K562 (cell line): ENCODE data around the gene PHKB. TPM values are rescaled to one million over a fixed set of nuclear protein-coding genes. Genes with fewer than 3 reads are reported as not detected.

Experiments
- ATAC-seq: fragments of 200-7000 bp; cut with Tn5 transposase; 3 replicates; pipeline ENCODE4 v1.9.1; 2020; ENCODE audit warnings: moderate library complexity
- BruUV-seq: library from RNA; stranded (reverse); fragments of 400-500 nt; replicated peaks from 2 replicates; lab custom pipeline; 2021; lab: Mats Ljungman, UMichigan
- CTCF ChIA-PET: fragments of 300-600 bp; formaldehyde crosslinking; extraction: SDS; loops from one replicate; lab custom pipeline; 2021; ENCODE audit warnings: low intra/inter-chr PET ratio; lab: Yijun Ruan, JAX
- POLR2A ChIA-PET: fragments of 300-600, 350-650 bp; sonication (Branson Sonifier 250); formaldehyde crosslinking; extraction: SDS; loops from one replicate; lab custom pipeline; 2021; ENCODE audit warnings: antibody characterized with exemption, inconsistent platforms; lab: Yijun Ruan, JAX
- DNase-seq, 4 experiments: peaks; one replicate each; pipeline versions ENCODE4 v3.0.0 to v3.0.0-alpha.2; 2011 to 2018; ENCODE audit warnings: low spot score in 3 of 4, mixed read lengths in 3 of 4; ENCODE audit errors: extremely low read depth in 1 of 4
- FAIRE-seq: peaks from 2 replicates; lab custom pipeline; 2011; peaks lifted over from hg19 to GRCh38; lab: Jason Lieb, UNC
- H2AFZ ChIP-seq: 2 replicates; pipeline ENCODE4 v1.6.0; 2011; ENCODE audit warnings: low read depth, low read length, control low read depth, inconsistent platforms
- H3K27ac ChIP-seq: fragments of 200-600 bp; 3 replicates; pipeline ENCODE4 v1.8.0; 2011; ENCODE audit warnings: low read depth, mild to moderate bottlenecking, control low read depth, inconsistent platforms, low read length, moderate library complexity, mixed read lengths; ENCODE audit errors: extremely low read depth
- H3K27me3 ChIP-seq, 2 experiments: fragments of 300-600 bp in 1 of 2; 2 replicates in 1 of 2; 3 replicates in 1 of 2; pipeline versions ENCODE4 v1.6.0 to v1.8.0; 2011; ENCODE audit warnings: inconsistent platforms in 2 of 2, low read length in 2 of 2, mild to moderate bottlenecking in 1 of 2, mixed read lengths in 1 of 2, moderate library complexity in 1 of 2; ENCODE audit not compliant: control insufficient read depth in 2 of 2, insufficient read depth in 2 of 2
- H3K36me3 ChIP-seq: fragments of 300-600 bp; 3 replicates; pipeline ENCODE4 v1.8.0; 2011; ENCODE audit warnings: mild to moderate bottlenecking, low read length, inconsistent platforms; ENCODE audit not compliant: control insufficient read depth, insufficient read depth
- H3K4me1 ChIP-seq, 2 experiments: fragments of 200-600 bp in 1 of 2; replicated peaks in 1 of 2; 2 replicates in 1 of 2; 3 replicates in 1 of 2; pipeline versions ENCODE4 v1.5.1 to v1.8.0; 2011; ENCODE audit warnings: inconsistent platforms in 2 of 2, low read length in 2 of 2, mild to moderate bottlenecking in 1 of 2, mixed read lengths in 1 of 2, moderate library complexity in 1 of 2; ENCODE audit not compliant: control insufficient read depth in 2 of 2, insufficient read depth in 2 of 2
- H3K4me2 ChIP-seq: 2 replicates; pipeline ENCODE4 v1.6.1; 2011; ENCODE audit warnings: low read length, control low read depth, inconsistent platforms, mixed read lengths; ENCODE audit not compliant: insufficient read depth
- H3K4me3 ChIP-seq: fragments of 200-600 bp; sonication (generic), shearing (Covaris generic); 2 replicates; pipeline ENCODE4 v1.5.1; 2016; ENCODE audit warnings: control low read depth, inconsistent platforms
- H3K79me2 ChIP-seq: fragments of 200-600 bp; 3 replicates; pipeline ENCODE4 v1.8.0; 2011; ENCODE audit warnings: low read length, inconsistent platforms; ENCODE audit not compliant: control insufficient read depth, insufficient read depth
- H3K9ac ChIP-seq, 2 experiments: 2 replicates each; pipeline versions ENCODE4 v1.6.0 to v1.6.1; 2011; ENCODE audit warnings: low read depth in 2 of 2, low read length in 2 of 2, control low read depth in 1 of 2, inconsistent platforms in 1 of 2, mild to moderate bottlenecking in 1 of 2, mixed read lengths in 1 of 2; ENCODE audit not compliant: insufficient read depth in 1 of 2
- H3K9me1 ChIP-seq: one replicate; pipeline ENCODE4 v1.6.0; 2011; ENCODE audit warnings: inconsistent platforms, mild to moderate bottlenecking, low read length, moderate library complexity; ENCODE audit not compliant: control insufficient read depth, insufficient read depth
- H3K9me3 ChIP-seq: replicated peaks from 2 replicates; pipeline ENCODE4 v1.5.1; 2011; ENCODE audit warnings: low read depth, low read length, inconsistent platforms; ENCODE audit not compliant: control insufficient read depth, insufficient read depth
- H4K20me1 ChIP-seq: replicated peaks from 2 replicates; pipeline ENCODE4 v1.6.1; 2011; ENCODE audit warnings: low read length, inconsistent platforms, mixed read lengths; ENCODE audit not compliant: control insufficient read depth, insufficient read depth
- BMI1 ChIP-seq: fragments of 150-350 bp; IDR thresholded peaks from 2 replicates; pipeline ENCODE4 v1.6.1; 2014; ENCODE audit warnings: low read length
- CHCHD3 ChIP-seq: fragments of 250-450 bp; sonication (Bioruptor Pico); IDR thresholded peaks from 2 replicates; pipeline ENCODE4 v2.1.2; 2022; ENCODE audit warnings: mild to moderate bottlenecking
- CREB1 ChIP-seq, 2 experiments: sonication (generic) in 1 of 2; formaldehyde crosslinking in 1 of 2; IDR thresholded peaks; 2 replicates each; pipeline versions ENCODE4 v1.6.1 to v1.8.0; 2012 to 2022; ENCODE audit warnings: inconsistent platforms in 1 of 2, mild to moderate bottlenecking in 1 of 2, missing genetic modification reagents in 1 of 2, moderate library complexity in 1 of 2
- CREB3 ChIP-seq: fragments of 450-650 bp; conservative IDR thresholded peaks from 2 replicates; pipeline ENCODE4 v1.6.1; 2016; ENCODE audit warnings: missing genetic modification characterization, low read depth, mild to moderate bottlenecking, missing compliant biosample characterization, moderate library complexity
- ESRRB ChIP-seq: fragments of 250-450 bp; sonication (Bioruptor Pico); IDR thresholded peaks from 2 replicates; pipeline ENCODE4 v1.5.0; 2020; ENCODE audit warnings: mild to moderate bottlenecking, moderate library complexity, borderline replicate concordance
- FOXK1 ChIP-seq: sonication (generic); formaldehyde crosslinking; IDR thresholded peaks from 2 replicates; pipeline ENCODE4 v1.8.0; 2022; ENCODE audit warnings: missing genetic modification reagents, mild to moderate bottlenecking, borderline replicate concordance
- GATA2 ChIP-seq: sonication (generic); formaldehyde crosslinking; IDR thresholded peaks from 2 replicates; pipeline ENCODE4 v1.4.0; 2020; ENCODE audit warnings: mild to moderate bottlenecking, missing genetic modification reagents
- GATAD2B ChIP-seq: fragments of 450-650 bp; IDR thresholded peaks from 2 replicates; pipeline ENCODE4 v1.6.1; 2017; ENCODE audit warnings: mild to moderate bottlenecking, borderline replicate concordance
- HDAC6 ChIP-seq: IDR thresholded peaks from 2 replicates; pipeline ENCODE4 v1.6.1; 2012; ENCODE audit warnings: low read depth, mild to moderate bottlenecking, control low read depth, inconsistent platforms, low read length, moderate library complexity
- NR2C1 ChIP-seq, 2 experiments: fragments of 450-650 bp; IDR thresholded peaks; 2 replicates each; pipeline ENCODE4 v1.6.1; 2017; ENCODE audit warnings: mild to moderate bottlenecking in 2 of 2, antibody characterized with exemption in 1 of 2, inconsistent platforms in 1 of 2, missing compliant biosample characterization in 1 of 2, missing genetic modification characterization in 1 of 2
- RB1 ChIP-seq: fragments of 450-650 bp; IDR thresholded peaks from 2 replicates; pipeline ENCODE4 v1.6.1; 2017; ENCODE audit warnings: low read depth, mild to moderate bottlenecking
- SREBF1 ChIP-seq: fragments of 150-350 bp; IDR thresholded peaks from 2 replicates; pipeline ENCODE4 v1.6.1; 2014; ENCODE audit warnings: antibody characterized with exemption, low read depth, low read length, borderline replicate concordance
- ZNF561 ChIP-seq: fragments of 450-650 bp; formaldehyde crosslinking; conservative IDR thresholded peaks from 2 replicates; pipeline ENCODE4 v1.4.0; 2020; ENCODE audit warnings: mild to moderate bottlenecking, moderate library complexity
- WGBS: fragments of 100-300 bp; shearing (Covaris generic); methylation state at CpG from one replicate; pipeline ENCODE4 v1.1.6; 2016; ENCODE audit warnings: low coverage, mixed read lengths; ENCODE audit not compliant: insufficient coverage; ENCODE audit errors: missing lambda C conversion rate; 5-methylcytosine and 5-hydroxymethylcytosine counted together
- in situ Hi-C: fragments of 300-500 bp; cut with MboI; formaldehyde crosslinking; loops from 4 replicates; pipeline ENCODE4 v1.15.0; 2018; ENCODE audit warnings: inconsistent platforms, mixed read lengths
- intact Hi-C: fragments of 100-400 bp; cut with micrococcal nuclease; formaldehyde crosslinking; loops from 2 replicates; pipeline ENCODE4 v1.14.2; 2022
- polyA plus RNA-seq, 8 experiments: library from polyadenylated mRNA; depleted of rRNA in 4 of 8; stranded (reverse) in 5 of 8; unstranded in 3 of 8; fragments of >200 nt; fragmentation: Nextera tagmentation in 2 of 8; fragmentation: Illumina TruSeq in 1 of 8; extraction: Ambion mirVana in 2 of 8; extraction: Trizol in 1 of 8; gene quantifications; 2 replicates each; pipeline versions ENCODE4 v1.2.1 to v1.2.3, GENCODE V29; 2011 to 2014; ENCODE audit warnings: inconsistent platforms in 1 of 8, missing spikeins in 1 of 8
- total RNA-seq, 7 experiments: library from RNA; depleted of rRNA in 6 of 7; stranded (reverse); fragments of >200 nt in 6 of 7; fragmentation: Illumina TruSeq in 2 of 7; extraction: Trizol in 2 of 7; gene quantifications; 2 replicates each; pipeline versions ENCODE4 v1.2.1 to v1.2.3, GENCODE V29; 2011 to 2021; ENCODE audit warnings: low replicate concordance in 1 of 7
- TF ChIP-seq, protein P1 (sequence below): sonication (generic); IDR thresholded peaks from 2 replicates; pipeline ENCODE4 v1.6.1; 2016

The PHKB gene
- total and polyA plus RNA-seq, 9 of the 15 experiments (the other 6 are each of a cell fraction or from before 2014, with no cell fraction given), result 24.7 to 92.3 (median 67.0) TPM

- no peaks in the 10 kb centered on the region for H3K9me3 ChIP-seq
- FAIRE-seq, result no peak
- no peak overlapping the region for H3K27ac ChIP-seq
- in situ Hi-C loops, result no loop called here
- TF ChIP-seq ZNF561 (CRISPR knock-in tag), result no peak
- TF ChIP-seq, protein P1, sequence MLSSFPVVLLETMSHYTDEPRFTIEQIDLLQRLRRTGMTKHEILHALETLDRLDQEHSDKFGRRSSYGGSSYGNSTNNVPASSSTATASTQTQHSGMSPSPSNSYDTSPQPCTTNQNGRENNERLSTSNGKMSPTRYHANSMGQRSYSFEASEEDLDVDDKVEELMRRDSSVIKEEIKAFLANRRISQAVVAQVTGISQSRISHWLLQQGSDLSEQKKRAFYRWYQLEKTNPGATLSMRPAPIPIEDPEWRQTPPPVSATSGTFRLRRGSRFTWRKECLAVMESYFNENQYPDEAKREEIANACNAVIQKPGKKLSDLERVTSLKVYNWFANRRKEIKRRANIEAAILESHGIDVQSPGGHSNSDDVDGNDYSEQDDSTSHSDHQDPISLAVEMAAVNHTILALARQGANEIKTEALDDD, result 0 out of 2 replicates have a peak, but pooled peaks have one; percentile 16
- TF ChIP-seq, all 486 proteins: peak for 1
- Histone ChIP-seq H3K4me2 (no peak overlapping the region), H3K79me2 (no peaks in the 10 kb centered on the region), H3K36me3 (peaks cover 36% of the 10 kb centered on the region; the same call in 2 of the 3 replicates), H3K9ac (no peak overlapping the region), H3K4me1 (no peaks in the 10 kb centered on the region), H3K27me3 (no peaks in the 10 kb centered on the region), H3K4me3 (no peak overlapping the region), H3K9me1 (no peaks in the 10 kb centered on the region), H2AFZ (no peak overlapping the region), H4K20me1 (no peaks in the 10 kb centered on the region)
- WGBS, result 95% methylated on average over 2 of the region's 2 CpGs
- BruUV-seq, result no TSS peak
- CTCF ChIA-PET, result no interaction called here
- DNase-seq, result no peak
- intact Hi-C loops, result no loop called here
- ATAC-seq, result no peak
- POLR2A ChIA-PET, result no interaction called here
Measured at GRCh38 chr16:47599512-47599911, 138.4 kb downstream of the PHKB start.

- no peak overlapping the region for H3K4me3 ChIP-seq
- ChIA-PET POLR2A (interaction anchor here (1.1 kb wide), 1 partner anchor 17 kb away, joined by 3 read pairs; no protein-coding TSS in a partner anchor), CTCF (no interaction called here)
- no peak overlapping the region for H2AFZ ChIP-seq
- ATAC-seq, result no peak
- H3K4me1 ChIP-seq, result no peaks in the 10 kb centered on the region
- in situ Hi-C loops (no loop called here), intact Hi-C loops (no loop called here)
- H3K4me2 ChIP-seq, result no peak overlapping the region
- no peak overlapping the region for H3K9ac ChIP-seq
- no peak overlapping the region for H3K27ac ChIP-seq
- no peaks in the 10 kb centered on the region for H3K79me2 ChIP-seq
- no peaks in the 10 kb centered on the region for H3K9me1 ChIP-seq
- H4K20me1 ChIP-seq, result no peaks in the 10 kb centered on the region
- H3K27me3 ChIP-seq, result no peaks in the 10 kb centered on the region
- no peak for FAIRE-seq
- DNase-seq, result no peak
- WGBS, result 96% methylated on average over 6 of the region's 6 CpGs
- H3K36me3 ChIP-seq, result peaks cover 40% of the 10 kb centered on the region; the same call in 1 of the 3 replicates
- H3K9me3 ChIP-seq, result no peaks in the 10 kb centered on the region
- BruUV-seq, result no TSS peak
- TF ChIP-seq ESRRB (CRISPR knock-in tag), result no peak
- TF ChIP-seq RB1, result no peak
- no peak for TF ChIP-seq CREB3 (tag)
- no peak for TF ChIP-seq GATAD2B
- no peak for TF ChIP-seq HDAC6
- no peak for TF ChIP-seq FOXK1 (CRISPR knock-in tag)
- TF ChIP-seq SREBF1, result no peak
- TF ChIP-seq GATA2, result no peak
- no peak for TF ChIP-seq NR2C1 (IDR thresholded peaks at IDR 0.05)
- no peak for TF ChIP-seq NR2C1 (tag; IDR thresholded peaks at IDR 0.05)
- no peak for TF ChIP-seq CHCHD3 (CRISPR knock-in tag)
- no peak for TF ChIP-seq BMI1
- no peak for TF ChIP-seq CREB1 (IDR thresholded peaks at IDR 0.05)
- no peak for TF ChIP-seq CREB1 (CRISPR knock-in tag; IDR thresholded peaks at IDR 0.05)
Measured at GRCh38 chr16:47600376-47600775, 139.2 kb downstream of the PHKB start.
